Kidney (tissue), 14 donors: ENCODE results near the gene TCEA3. TPM values are rescaled to one million over a fixed set of nuclear protein-coding genes. Genes with fewer than 3 reads are reported as not detected.

Experiments
- DNase-seq, 5 donors: peaks; one replicate each; pipeline ENCODE4 v3.0.0-alpha.2; 2013 to 2020
- FAIRE-seq: peaks from 2 replicates; lab custom pipeline; 2012; peaks lifted over from hg19 to GRCh38; lab: Jason Lieb, UNC
- H3K27ac ChIP-seq, 2 donors: one replicate each; pipeline ENCODE4 v1.7.0; 2013; ENCODE audit warnings: low read depth in 2 of 2, low read length in 2 of 2, inconsistent platforms in 1 of 2
- H3K27me3 ChIP-seq: one replicate; pipeline ENCODE4 v1.7.1; 2013; ENCODE audit warnings: low read length, inconsistent platforms; ENCODE audit not compliant: control insufficient read depth, insufficient read depth
- H3K36me3 ChIP-seq, 3 donors: one replicate each; pipeline versions ENCODE4 v1.7.0 to v1.7.1; 2013; ENCODE audit warnings: low read length in 3 of 3, control low read depth in 1 of 3, inconsistent platforms in 1 of 3; ENCODE audit not compliant: insufficient read depth in 3 of 3, control insufficient read depth in 2 of 3
- H3K4me1 ChIP-seq, 3 donors: one replicate each; pipeline versions ENCODE4 v1.7.0 to v1.7.1; 2013; ENCODE audit warnings: low read length in 3 of 3, inconsistent platforms in 1 of 3, low read depth in 1 of 3; ENCODE audit not compliant: control insufficient read depth in 2 of 3, insufficient read depth in 2 of 3
- H3K4me3 ChIP-seq, 3 donors: one replicate each; pipeline versions ENCODE4 v1.7.0 to v1.8.1; 2013; ENCODE audit warnings: low read length in 3 of 3, control low read depth in 1 of 3, inconsistent platforms in 1 of 3
- H3K9ac ChIP-seq, 3 donors: one replicate each; pipeline versions ENCODE4 v1.7.0 to v1.7.1; 2013; ENCODE audit warnings: low read length in 3 of 3, control low read depth in 1 of 3, inconsistent platforms in 1 of 3
- H3K9me3 ChIP-seq, 3 donors: one replicate each; pipeline versions ENCODE4 v1.7.0 to v1.7.1; 2013; ENCODE audit warnings: low read length in 3 of 3, control low read depth in 1 of 3, inconsistent platforms in 1 of 3; ENCODE audit not compliant: control insufficient read depth in 2 of 3, insufficient read depth in 1 of 3
- intact Hi-C: fragments of 100-400 bp; cut with DNase I; formaldehyde crosslinking; loops from one replicate; pipeline ENCODE4 v1.11.1; 2022
- polyA plus RNA-seq: library from polyadenylated mRNA; stranded (reverse); fragments of 350-450 nt; fragmentation: Illumina TruSeq; extraction: RNeasy Lipid Tissue Mini Kit (QIAGEN cat#74804); gene quantifications from one replicate; pipeline ENCODE4 v1.2.3, GENCODE V29; 2014; ENCODE audit warnings: low read depth, low replicate concordance; ENCODE audit not compliant: insufficient read depth
- total RNA-seq: library from RNA; stranded (reverse); fragmentation: NEBNext Ultra II Directional; extraction: Animal tissue kit (Norgen Biotek cat#: 25700); gene quantifications from one replicate; pipeline ENCODE4 v1.2.1, GENCODE V29; 2021
- TF ChIP-seq, protein P1 (sequence below): IDR thresholded peaks from 3 replicates; pipeline ENCODE4 v1.5.1; 2012; ENCODE audit warnings: mild to moderate bottlenecking, moderate library complexity, borderline replicate concordance; ENCODE audit not compliant: insufficient read depth; ENCODE audit errors: extremely low read depth
- donor health status: control.
- donor health status: control.
- donor health status: control.
- donor health status: control.
- donor health status: control.
- donor health status: DM: yes; HTN: yes; CAD: no.
- donor health status: Normal renal cell carcinoma (clear cell type).

TCEA3 gene
- total and polyA plus RNA-seq, 2 donors from 2014 or later: 46.3 to 93.2 TPM

DNA sequence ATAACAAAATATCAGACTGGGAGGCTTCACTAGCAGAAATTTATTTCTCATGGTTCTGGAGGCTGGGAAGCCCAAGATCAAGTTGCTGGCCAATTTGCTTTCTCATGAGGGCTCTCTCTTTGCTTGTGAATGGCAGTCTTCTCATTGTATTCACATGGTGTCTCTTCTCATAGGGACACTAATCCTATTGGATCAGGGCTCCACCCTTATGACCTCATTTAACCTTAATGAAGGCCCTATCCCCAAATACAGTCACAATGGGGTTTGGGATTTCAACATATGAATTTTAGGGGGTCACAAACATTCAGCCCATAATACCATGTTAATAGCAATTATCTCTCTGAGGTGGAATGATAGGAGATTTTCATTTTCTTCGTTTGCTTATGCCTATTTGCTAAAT lies 25.3 kb downstream of the TCEA3 start:
- H3K27me3 ChIP-seq: no peaks in the 10 kb centered on the region
- H3K9me3 ChIP-seq: no peaks in the 10 kb centered on the region
- intact Hi-C loops: no loop called here
- no peak overlapping the region for H3K9ac ChIP-seq
- DNase-seq (no peak), FAIRE-seq (no peak)
- peaks cover 0 to 19% (median 11%) of the 10 kb centered on the region in 3 donors for H3K4me1 ChIP-seq
- TF ChIP-seq, protein P1, sequence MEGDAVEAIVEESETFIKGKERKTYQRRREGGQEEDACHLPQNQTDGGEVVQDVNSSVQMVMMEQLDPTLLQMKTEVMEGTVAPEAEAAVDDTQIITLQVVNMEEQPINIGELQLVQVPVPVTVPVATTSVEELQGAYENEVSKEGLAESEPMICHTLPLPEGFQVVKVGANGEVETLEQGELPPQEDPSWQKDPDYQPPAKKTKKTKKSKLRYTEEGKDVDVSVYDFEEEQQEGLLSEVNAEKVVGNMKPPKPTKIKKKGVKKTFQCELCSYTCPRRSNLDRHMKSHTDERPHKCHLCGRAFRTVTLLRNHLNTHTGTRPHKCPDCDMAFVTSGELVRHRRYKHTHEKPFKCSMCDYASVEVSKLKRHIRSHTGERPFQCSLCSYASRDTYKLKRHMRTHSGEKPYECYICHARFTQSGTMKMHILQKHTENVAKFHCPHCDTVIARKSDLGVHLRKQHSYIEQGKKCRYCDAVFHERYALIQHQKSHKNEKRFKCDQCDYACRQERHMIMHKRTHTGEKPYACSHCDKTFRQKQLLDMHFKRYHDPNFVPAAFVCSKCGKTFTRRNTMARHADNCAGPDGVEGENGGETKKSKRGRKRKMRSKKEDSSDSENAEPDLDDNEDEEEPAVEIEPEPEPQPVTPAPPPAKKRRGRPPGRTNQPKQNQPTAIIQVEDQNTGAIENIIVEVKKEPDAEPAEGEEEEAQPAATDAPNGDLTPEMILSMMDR: no peak
- H3K4me3 ChIP-seq: no peak overlapping the region
- H3K36me3 ChIP-seq: peaks cover 0 to 22% (median 14%) of the 10 kb centered on the region in 3 donors
- H3K27ac ChIP-seq: no peak overlapping the region

DNA sequence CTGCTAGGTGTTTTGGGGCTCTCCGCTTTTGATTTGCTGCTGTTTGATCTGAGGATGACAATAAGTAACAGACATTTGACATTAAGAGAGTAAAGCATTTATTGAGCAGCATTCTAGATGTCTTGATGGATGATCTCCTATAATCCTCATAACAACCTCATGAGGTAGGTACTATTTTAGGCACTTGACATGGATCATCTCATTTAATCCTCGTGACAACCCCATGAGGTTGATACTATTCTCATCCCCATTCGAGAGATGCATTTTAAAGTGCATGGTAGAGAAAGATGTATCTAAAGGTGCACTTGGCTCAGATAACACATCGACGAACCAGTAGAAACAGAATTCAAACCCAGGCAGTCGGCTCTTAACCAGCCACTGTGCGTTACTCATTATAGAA lies 26.6 kb downstream of the TCEA3 start:
- Histone ChIP-seq H3K27me3 (no peaks in the 10 kb centered on the region), H3K4me3 (no peak overlapping the region), H3K36me3 (peaks cover 0 to 30% (median 16%) of the 10 kb centered on the region in 3 donors), H3K9me3 (no peaks in the 10 kb centered on the region), H3K27ac (no peak overlapping the region), H3K4me1 (peaks cover 0 to 9% (median 3%) of the 10 kb centered on the region in 3 donors), H3K9ac (no peak overlapping the region)
- TF ChIP-seq, protein P1: no peak
- intact Hi-C loops: no loop called here
- FAIRE-seq: no peak
- DNase-seq: no peak

DNA sequence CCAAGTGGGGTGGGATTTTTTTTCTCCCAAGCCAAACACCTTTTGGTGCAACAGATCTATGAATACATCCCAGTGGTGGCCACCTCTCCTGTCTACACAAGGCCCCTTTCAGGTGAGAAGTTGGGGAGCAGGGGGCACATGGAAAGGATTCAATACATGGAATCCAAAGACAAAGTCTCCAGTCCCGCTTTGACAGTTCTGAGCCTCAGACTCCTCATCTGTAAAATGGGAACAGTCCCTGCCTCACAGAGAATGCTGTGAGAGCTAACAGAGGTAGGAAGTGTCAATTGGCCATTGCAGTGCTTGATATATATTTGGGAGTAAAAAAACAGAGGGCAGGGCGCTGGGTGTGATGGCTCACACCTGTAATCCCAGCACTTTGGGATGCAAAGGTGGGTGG lies 28.2 kb downstream of the TCEA3 start:
- no peak for DNase-seq
- peaks cover 0 to 4% (median 0%) of the 10 kb centered on the region in 3 donors for H3K9me3 ChIP-seq
- H3K4me1 ChIP-seq: peaks cover 0 to 3% (median 0%) of the 10 kb centered on the region in 3 donors
- H3K27me3 ChIP-seq: no peaks in the 10 kb centered on the region
- peaks cover 4 to 17% (median 13%) of the 10 kb centered on the region in 3 donors for H3K36me3 ChIP-seq
- no peak overlapping the region for H3K27ac ChIP-seq
- H3K9ac ChIP-seq: no peak overlapping the region
- no peak overlapping the region for H3K4me3 ChIP-seq
- FAIRE-seq: no peak
- TF ChIP-seq, protein P1: no peak
- intact Hi-C loops: no loop called here

DNA sequence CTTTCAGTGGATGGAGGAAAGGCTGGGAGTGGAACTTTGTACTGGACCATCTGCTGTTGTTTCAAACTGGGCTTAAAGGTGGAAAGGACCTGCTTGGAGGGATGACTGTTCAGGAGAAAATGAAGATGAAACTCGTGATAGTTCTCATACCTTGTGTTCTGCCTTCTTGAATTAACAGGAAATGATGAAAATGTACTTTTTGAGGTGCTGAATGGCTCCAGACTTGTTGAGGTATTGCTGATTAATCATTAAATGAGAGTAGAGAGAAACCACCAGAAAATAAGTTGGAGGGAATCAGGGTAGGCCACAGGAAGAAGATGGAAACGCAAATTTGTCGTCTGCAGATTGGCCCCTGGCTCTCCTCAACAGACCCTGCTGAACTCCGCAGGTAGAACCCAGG lies 28.7 kb downstream of the TCEA3 start:
- Histone ChIP-seq H3K27me3 (no peaks in the 10 kb centered on the region), H3K9me3 (peaks cover 0 to 4% (median 0%) of the 10 kb centered on the region in 3 donors), H3K4me3 (no peak overlapping the region), H3K36me3 (peaks cover 4 to 17% (median 13%) of the 10 kb centered on the region in 3 donors), H3K9ac (no peak overlapping the region), H3K4me1 (peaks cover 0 to 3% (median 0%) of the 10 kb centered on the region in 3 donors), H3K27ac (no peak overlapping the region)
- intact Hi-C loops: no loop called here
- DNase-seq: no peak
- TF ChIP-seq, protein P1: no peak
- FAIRE-seq: no peak
